Measurements from ENCODE around the gene FAM110C.

DNA sequence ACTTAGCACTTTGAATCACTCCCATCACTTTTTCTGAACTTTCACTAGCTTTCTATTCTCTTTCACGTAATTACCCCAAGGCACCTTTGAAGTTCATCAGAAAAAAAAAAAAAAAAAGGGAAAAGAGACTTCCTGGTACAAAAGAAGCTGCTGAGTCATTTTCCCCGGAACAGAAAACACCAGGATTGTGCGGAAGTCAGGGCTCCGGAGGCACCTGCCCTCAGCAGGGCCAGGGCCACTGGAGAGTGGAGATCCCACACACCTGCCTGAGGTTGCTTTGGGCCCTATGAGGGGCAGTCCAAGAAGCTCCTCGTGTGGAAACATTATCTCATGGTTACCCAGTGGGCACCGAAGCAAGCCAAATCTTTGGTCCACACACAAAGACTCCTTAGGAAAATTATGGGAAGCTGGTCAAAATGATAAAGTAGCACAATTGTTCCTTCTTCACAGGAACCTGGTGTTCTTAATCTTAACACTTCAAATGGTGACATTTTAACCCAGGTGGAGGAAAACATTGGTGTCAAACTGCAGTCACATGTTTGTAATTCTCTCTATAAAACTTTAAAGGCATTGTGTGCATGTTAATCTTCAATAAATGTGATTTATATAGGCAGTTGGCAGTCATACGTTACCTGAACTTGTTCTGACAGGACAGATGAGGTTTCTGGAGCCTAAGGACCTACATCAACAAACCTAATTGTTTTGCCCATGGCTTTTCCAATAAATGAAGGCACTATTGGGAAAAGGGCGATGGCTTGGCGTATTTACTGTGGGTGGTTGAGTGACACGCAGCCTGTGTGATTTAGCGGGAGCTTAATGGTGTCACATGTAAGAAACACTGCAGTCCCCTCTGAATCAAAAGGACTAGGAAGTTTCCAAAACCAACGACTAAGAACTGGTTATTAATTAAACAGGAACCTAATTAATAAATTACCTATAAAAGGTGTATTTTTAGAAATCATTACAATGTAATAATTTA is 23.4 kb upstream of the FAM110C start:
- no peak for TF ChIP-seq POLR2A (IDR thresholded peaks at IDR 0.05)
- TF ChIP-seq, protein P1, sequence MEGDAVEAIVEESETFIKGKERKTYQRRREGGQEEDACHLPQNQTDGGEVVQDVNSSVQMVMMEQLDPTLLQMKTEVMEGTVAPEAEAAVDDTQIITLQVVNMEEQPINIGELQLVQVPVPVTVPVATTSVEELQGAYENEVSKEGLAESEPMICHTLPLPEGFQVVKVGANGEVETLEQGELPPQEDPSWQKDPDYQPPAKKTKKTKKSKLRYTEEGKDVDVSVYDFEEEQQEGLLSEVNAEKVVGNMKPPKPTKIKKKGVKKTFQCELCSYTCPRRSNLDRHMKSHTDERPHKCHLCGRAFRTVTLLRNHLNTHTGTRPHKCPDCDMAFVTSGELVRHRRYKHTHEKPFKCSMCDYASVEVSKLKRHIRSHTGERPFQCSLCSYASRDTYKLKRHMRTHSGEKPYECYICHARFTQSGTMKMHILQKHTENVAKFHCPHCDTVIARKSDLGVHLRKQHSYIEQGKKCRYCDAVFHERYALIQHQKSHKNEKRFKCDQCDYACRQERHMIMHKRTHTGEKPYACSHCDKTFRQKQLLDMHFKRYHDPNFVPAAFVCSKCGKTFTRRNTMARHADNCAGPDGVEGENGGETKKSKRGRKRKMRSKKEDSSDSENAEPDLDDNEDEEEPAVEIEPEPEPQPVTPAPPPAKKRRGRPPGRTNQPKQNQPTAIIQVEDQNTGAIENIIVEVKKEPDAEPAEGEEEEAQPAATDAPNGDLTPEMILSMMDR (IDR thresholded peaks at IDR 0.05) = no peak
- TF ChIP-seq EP300 (IDR thresholded peaks at IDR 0.05) = no peak
